ENCODE data around the gene KCTD20. TPM values are rescaled to one million over a fixed set of nuclear protein-coding genes. Genes with fewer than 3 reads are reported as not detected.

KCTD20 gene
- total RNA-seq, 1 donor from 2014 or later: 89.1 TPM

GRCh38 chr6:36423101-36423824 lies 19.5 kb upstream of the KCTD20 start:
- DNase-seq (ENCODE audit: low spot score): peak; percentile 100
- Mint-ChIP-seq H3K4me3 (ENCODE audit: unreplicated experiment) (peak overlapping the region; percentile 87), H3K27me3 (ENCODE audit: low read depth) (no peaks in the 10 kb centered on the region), H3K9me3 (ENCODE audit: low read depth) (no peaks in the 10 kb centered on the region), H3K4me1 (ENCODE audit: low read depth) (peaks cover 14% of the 10 kb centered on the region), H3K36me3 (ENCODE audit: low read depth) (no peaks in the 10 kb centered on the region), H3K27ac (ENCODE audit: unreplicated experiment) (peak overlapping the region; percentile 93)
- peak; percentile 87 for TF ChIP-seq CTCF (IDR thresholded peaks at IDR 0.05)

- TF ChIP-seq CTCF (IDR thresholded peaks at IDR 0.05): no peak
- peaks cover 20% of the 10 kb centered on the region for H3K4me1 Mint-ChIP-seq (ENCODE audit: low read depth)
- no peaks in the 10 kb centered on the region for H3K27me3 Mint-ChIP-seq (ENCODE audit: low read depth)
- H3K27ac Mint-ChIP-seq (ENCODE audit: unreplicated experiment): no peak overlapping the region
- no peak for DNase-seq (ENCODE audit: low spot score)
- H3K4me3 Mint-ChIP-seq (ENCODE audit: unreplicated experiment): no peak overlapping the region
- H3K9me3 Mint-ChIP-seq (ENCODE audit: low read depth): no peaks in the 10 kb centered on the region
- H3K36me3 Mint-ChIP-seq (ENCODE audit: low read depth): no peaks in the 10 kb centered on the region
Observed at GRCh38 chr6:36426622-36427021, 16.2 kb upstream of the KCTD20 start.

GRCh38 chr6:36428911-36429310 lies 13.9 kb upstream of the KCTD20 start:
- H3K27me3 Mint-ChIP-seq (ENCODE audit: low read depth): no peaks in the 10 kb centered on the region
- no peaks in the 10 kb centered on the region for H3K9me3 Mint-ChIP-seq (ENCODE audit: low read depth)
- peaks cover 23% of the 10 kb centered on the region for H3K4me1 Mint-ChIP-seq (ENCODE audit: low read depth)
- no peak overlapping the region for H3K27ac Mint-ChIP-seq (ENCODE audit: unreplicated experiment)
- TF ChIP-seq CTCF (IDR thresholded peaks at IDR 0.05): no peak
- DNase-seq (ENCODE audit: low spot score): no peak
- no peaks in the 10 kb centered on the region for H3K36me3 Mint-ChIP-seq (ENCODE audit: low read depth)
- no peak overlapping the region for H3K4me3 Mint-ChIP-seq (ENCODE audit: unreplicated experiment)

- Mint-ChIP-seq H3K4me1 (ENCODE audit: low read depth) (peaks cover 23% of the 10 kb centered on the region), H3K4me3 (ENCODE audit: unreplicated experiment) (no peak overlapping the region), H3K27ac (ENCODE audit: unreplicated experiment) (no peak overlapping the region), H3K36me3 (ENCODE audit: low read depth) (no peaks in the 10 kb centered on the region), H3K27me3 (ENCODE audit: low read depth) (no peaks in the 10 kb centered on the region), H3K9me3 (ENCODE audit: low read depth) (no peaks in the 10 kb centered on the region)
- DNase-seq (ENCODE audit: low spot score): no peak
- TF ChIP-seq CTCF (IDR thresholded peaks at IDR 0.05): no peak
Observed at GRCh38 chr6:36430351-36430750, 12.4 kb upstream of the KCTD20 start.

GRCh38 chr6:36431197-36431596 lies 11.6 kb upstream of the KCTD20 start:
- DNase-seq (ENCODE audit: low spot score): no peak
- no peak for TF ChIP-seq CTCF (IDR thresholded peaks at IDR 0.05)
- Mint-ChIP-seq H3K4me3 (ENCODE audit: unreplicated experiment) (no peak overlapping the region), H3K27ac (ENCODE audit: unreplicated experiment) (no peak overlapping the region), H3K4me1 (ENCODE audit: low read depth) (peaks cover 28% of the 10 kb centered on the region), H3K27me3 (ENCODE audit: low read depth) (no peaks in the 10 kb centered on the region), H3K9me3 (ENCODE audit: low read depth) (no peaks in the 10 kb centered on the region), H3K36me3 (ENCODE audit: low read depth) (no peaks in the 10 kb centered on the region)

All from chondrocyte (in vitro differentiated cells).